Measurements from ENCODE around the gene ALPP. TPM values are rescaled to one million over a fixed set of nuclear protein-coding genes. Genes with fewer than 3 reads are reported as not detected.
"Not testable (repeated sequence)": the region's sequence is repeated elsewhere in the genome, so short reads cannot be mapped to it uniquely, and the experiment has no call there.

The ALPP gene
- total RNA-seq, 1 donor from 2014 or later, result not detected

DNA sequence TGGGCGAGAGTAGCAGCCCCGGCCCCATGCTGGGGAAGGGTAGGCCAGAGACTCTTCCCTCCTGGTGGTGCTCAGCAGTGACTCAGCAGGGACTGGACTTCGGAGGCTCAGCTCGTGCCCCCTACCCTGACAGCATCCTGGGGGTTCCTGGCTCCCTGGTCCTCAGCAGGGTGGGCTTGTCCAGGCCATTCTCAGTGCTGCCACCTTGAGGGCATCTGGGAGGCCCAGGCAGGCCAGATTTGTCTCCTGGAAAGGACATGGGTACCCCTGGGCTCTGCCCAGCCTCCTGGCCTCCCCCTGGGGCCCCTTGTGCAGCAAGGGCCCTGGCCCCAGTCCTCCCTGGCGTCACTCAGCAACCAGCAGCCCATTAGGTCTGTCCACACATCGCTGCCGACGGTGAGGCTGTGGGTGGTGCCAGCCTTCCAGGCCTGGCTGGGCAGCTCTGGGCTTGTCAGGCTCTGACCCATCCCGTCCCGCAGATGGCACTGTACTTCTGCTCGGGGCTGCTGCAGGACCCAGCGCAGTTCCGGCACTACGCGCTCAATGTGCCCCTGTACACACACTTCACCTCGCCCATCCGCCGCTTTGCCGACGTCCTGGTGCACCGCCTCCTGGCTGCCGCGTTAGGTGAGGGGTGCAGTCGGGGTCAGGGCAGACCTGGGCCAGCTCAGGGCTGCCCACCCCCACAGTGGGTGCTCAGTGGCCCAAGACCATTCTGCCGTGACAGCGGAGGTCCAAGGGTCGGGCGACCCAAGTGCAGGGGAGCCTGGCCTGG, 45.0 kb upstream of the ALPP start:
- intact Hi-C loops (cut with DNase I), result no loop called here
- no peaks in the 10 kb centered on the region for H3K9me3 ChIP-seq
- no peak for TF ChIP-seq POLR2A (IDR thresholded peaks at IDR 0.05)
- DNase-seq (ENCODE audit: extremely low spot score in 2 of 2), result no peak
- no peak overlapping the region for H3K27ac ChIP-seq
- H3K4me1 ChIP-seq, result no peaks in the 10 kb centered on the region
- H3K36me3 ChIP-seq, result peaks cover 0 to 7% of the 10 kb centered on the region in 2 donors
- no peak overlapping the region for H3K4me3 ChIP-seq
- H3K27me3 ChIP-seq, result no peaks in the 10 kb centered on the region

- H3K9me3 ChIP-seq; H3K4me3 ChIP-seq; H3K27me3 ChIP-seq; DNase-seq (ENCODE audit: extremely low spot score in 2 of 2); H3K4me1 ChIP-seq; intact Hi-C loops (cut with DNase I); H3K27ac ChIP-seq; H3K36me3 ChIP-seq: not testable (repeated sequence)
These were observed 44.2 kb upstream of the ALPP start for GRCh38 chr2:232334136-232334884.

GRCh38 chr2:232334885-232335205, 43.7 kb upstream of the ALPP start:
- H3K27me3 ChIP-seq; intact Hi-C loops (cut with DNase I); H3K4me1 ChIP-seq; H3K4me3 ChIP-seq; H3K9me3 ChIP-seq; H3K36me3 ChIP-seq; DNase-seq (ENCODE audit: extremely low spot score in 2 of 2); H3K27ac ChIP-seq: not testable (repeated sequence)

DNA sequence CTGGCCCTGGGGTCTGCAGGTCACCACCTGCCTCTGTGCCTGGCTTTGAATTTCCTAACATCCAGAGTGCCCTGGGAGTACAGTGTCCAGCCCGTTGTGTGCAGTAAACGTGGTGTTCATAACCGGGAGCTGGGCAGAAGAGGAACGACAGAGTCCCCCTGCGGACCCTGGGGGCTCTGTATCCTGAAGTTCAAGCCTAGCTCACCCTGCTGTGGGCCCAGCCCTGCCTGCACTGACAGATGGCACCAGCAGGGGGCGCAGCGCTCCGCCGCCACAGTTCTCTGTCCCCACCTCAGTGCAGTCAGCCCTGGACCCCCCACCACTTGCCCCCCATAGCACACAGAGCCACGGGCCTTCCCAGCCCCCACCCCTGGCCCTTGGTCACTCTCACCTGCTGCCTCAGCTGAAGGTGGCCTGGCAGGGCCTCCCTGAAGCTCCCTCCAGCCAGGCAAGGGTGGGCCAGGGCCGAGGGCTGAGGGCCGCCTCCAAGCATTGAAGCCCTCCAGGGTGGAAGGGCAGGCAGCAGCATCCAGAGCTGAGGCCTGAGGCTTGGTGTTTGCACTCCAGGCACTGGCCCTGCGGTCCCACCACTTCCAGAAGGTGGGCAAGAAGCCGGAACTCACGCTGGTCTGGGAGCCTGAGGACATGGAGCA, 43.2 kb upstream of the ALPP start:
- DNase-seq (ENCODE audit: extremely low spot score in 2 of 2); H3K4me1 ChIP-seq; intact Hi-C loops (cut with DNase I); H3K36me3 ChIP-seq; H3K9me3 ChIP-seq; H3K4me3 ChIP-seq; H3K27ac ChIP-seq; H3K27me3 ChIP-seq: not testable (repeated sequence)
- TF ChIP-seq, protein P1, sequence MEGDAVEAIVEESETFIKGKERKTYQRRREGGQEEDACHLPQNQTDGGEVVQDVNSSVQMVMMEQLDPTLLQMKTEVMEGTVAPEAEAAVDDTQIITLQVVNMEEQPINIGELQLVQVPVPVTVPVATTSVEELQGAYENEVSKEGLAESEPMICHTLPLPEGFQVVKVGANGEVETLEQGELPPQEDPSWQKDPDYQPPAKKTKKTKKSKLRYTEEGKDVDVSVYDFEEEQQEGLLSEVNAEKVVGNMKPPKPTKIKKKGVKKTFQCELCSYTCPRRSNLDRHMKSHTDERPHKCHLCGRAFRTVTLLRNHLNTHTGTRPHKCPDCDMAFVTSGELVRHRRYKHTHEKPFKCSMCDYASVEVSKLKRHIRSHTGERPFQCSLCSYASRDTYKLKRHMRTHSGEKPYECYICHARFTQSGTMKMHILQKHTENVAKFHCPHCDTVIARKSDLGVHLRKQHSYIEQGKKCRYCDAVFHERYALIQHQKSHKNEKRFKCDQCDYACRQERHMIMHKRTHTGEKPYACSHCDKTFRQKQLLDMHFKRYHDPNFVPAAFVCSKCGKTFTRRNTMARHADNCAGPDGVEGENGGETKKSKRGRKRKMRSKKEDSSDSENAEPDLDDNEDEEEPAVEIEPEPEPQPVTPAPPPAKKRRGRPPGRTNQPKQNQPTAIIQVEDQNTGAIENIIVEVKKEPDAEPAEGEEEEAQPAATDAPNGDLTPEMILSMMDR (IDR thresholded peaks at IDR 0.05), result peak in 2 of 3 experiments; percentile 7 to 29

DNA sequence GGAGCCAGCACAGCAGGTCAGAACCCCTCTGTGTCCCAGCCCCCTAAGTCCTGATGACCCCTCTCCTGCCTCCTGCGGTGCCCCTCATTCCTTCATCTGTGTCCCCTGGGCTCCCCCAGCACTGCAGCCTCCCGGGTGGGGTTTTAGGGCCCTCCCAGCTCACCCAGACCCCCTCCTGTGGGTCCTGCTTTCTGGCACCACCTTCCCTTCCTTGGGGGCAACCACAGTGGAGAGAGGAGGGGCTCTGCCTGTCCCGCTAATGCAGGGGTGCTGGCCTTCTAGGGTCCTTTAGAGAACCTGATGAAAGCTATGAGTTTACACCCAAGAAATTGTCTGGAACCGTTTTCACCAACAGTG, 42.7 kb upstream of the ALPP start:
- no peak for TF ChIP-seq POLR2AphosphoS5 (IDR thresholded peaks at IDR 0.05; ENCODE audit: insufficient read depth in 1 of 2, low read depth in 1 of 2)
- no peak for TF ChIP-seq POLR2A (IDR thresholded peaks at IDR 0.05)
- TF ChIP-seq, protein P1 (IDR thresholded peaks at IDR 0.05), result no peak
- Histone ChIP-seq H3K36me3 (peaks cover 0 to 7% of the 10 kb centered on the region in 2 donors), H3K27me3 (no peaks in the 10 kb centered on the region), H3K27ac (no peak overlapping the region), H3K4me1 (no peaks in the 10 kb centered on the region), H3K9me3 (no peaks in the 10 kb centered on the region), H3K4me3 (no peak overlapping the region)
- intact Hi-C loops (cut with DNase I), result no loop called here
- DNase-seq (ENCODE audit: extremely low spot score in 2 of 2), result no peak

DNA sequence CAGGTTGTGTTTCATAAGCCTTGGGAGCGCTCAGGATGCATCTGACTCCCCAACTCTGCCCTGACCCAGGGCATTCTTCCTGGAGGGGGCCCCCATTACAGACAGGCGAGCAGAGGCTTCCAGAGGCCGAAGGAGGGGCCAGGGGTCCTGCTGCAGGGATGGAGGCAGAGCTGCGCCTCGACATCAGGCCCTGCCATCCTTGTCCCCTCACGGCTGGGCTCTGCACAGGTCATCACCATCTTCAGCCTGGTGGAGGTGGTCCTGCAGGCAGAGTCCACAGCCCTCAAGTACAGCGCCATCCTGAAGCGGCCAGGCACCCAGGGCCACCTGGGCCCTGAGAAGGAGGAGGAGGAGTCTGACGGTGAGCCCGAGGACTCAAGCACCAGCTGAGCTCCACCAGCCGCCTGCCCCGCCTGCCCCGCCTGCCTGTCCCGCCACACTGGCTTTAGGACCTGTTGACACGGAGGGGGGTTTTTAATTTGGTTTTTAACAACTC, 42.3 kb upstream of the ALPP start:
- intact Hi-C loops (cut with DNase I), result no loop called here
- Histone ChIP-seq H3K27me3 (no peaks in the 10 kb centered on the region), H3K36me3 (peaks cover 0 to 7% of the 10 kb centered on the region in 2 donors), H3K4me3 (no peak overlapping the region), H3K27ac (no peak overlapping the region), H3K4me1 (no peaks in the 10 kb centered on the region), H3K9me3 (no peaks in the 10 kb centered on the region)
- DNase-seq (ENCODE audit: extremely low spot score in 2 of 2), result no peak
- TF ChIP-seq POLR2A (IDR thresholded peaks at IDR 0.05) (no peak), POLR2AphosphoS5 (IDR thresholded peaks at IDR 0.05; ENCODE audit: insufficient read depth in 1 of 2, low read depth in 1 of 2) (no peak)
- TF ChIP-seq, protein P1 (IDR thresholded peaks at IDR 0.05), result no peak

Data from vagina (tissue), 2 donors.